ENCODE measurements around the gene CACNG4.

Gene CACNG4

DNA sequence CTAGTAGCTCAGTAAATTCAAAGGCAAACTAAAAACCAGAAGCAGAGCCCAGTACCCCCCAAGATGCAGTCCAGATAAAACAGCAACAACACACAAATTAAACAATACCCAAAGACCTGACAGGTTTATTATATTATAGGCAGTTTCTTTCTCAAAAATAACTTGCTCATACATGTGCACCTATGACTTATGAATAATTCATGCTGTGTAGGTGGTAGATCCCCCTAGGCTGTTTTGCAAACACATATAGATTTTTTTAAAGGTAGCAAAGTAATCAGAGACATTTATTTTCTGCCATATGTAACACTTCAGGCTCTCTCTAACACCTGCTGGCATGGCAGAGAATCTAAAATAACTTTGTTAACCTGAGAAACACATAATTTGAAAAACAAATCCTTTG, 107.1 kb downstream of the CACNG4 start:
- Histone ChIP-seq H3K4me3 (ENCODE audit: low read depth, low read length) (no peak overlapping the region), H3K36me3 (no peaks in the 10 kb centered on the region; the same call in 1 of the 2 replicates), H3K9me3 (no peaks in the 10 kb centered on the region), H3K4me1 (no peaks in the 10 kb centered on the region; the same call in 1 of the 2 replicates), H3K27me3 (no peaks in the 10 kb centered on the region)
- TF ChIP-seq, protein P1, sequence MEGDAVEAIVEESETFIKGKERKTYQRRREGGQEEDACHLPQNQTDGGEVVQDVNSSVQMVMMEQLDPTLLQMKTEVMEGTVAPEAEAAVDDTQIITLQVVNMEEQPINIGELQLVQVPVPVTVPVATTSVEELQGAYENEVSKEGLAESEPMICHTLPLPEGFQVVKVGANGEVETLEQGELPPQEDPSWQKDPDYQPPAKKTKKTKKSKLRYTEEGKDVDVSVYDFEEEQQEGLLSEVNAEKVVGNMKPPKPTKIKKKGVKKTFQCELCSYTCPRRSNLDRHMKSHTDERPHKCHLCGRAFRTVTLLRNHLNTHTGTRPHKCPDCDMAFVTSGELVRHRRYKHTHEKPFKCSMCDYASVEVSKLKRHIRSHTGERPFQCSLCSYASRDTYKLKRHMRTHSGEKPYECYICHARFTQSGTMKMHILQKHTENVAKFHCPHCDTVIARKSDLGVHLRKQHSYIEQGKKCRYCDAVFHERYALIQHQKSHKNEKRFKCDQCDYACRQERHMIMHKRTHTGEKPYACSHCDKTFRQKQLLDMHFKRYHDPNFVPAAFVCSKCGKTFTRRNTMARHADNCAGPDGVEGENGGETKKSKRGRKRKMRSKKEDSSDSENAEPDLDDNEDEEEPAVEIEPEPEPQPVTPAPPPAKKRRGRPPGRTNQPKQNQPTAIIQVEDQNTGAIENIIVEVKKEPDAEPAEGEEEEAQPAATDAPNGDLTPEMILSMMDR (IDR thresholded peaks at IDR 0.05; ENCODE audit: low read depth, low read length) = no peak
- no peak for DNase-seq

DNA sequence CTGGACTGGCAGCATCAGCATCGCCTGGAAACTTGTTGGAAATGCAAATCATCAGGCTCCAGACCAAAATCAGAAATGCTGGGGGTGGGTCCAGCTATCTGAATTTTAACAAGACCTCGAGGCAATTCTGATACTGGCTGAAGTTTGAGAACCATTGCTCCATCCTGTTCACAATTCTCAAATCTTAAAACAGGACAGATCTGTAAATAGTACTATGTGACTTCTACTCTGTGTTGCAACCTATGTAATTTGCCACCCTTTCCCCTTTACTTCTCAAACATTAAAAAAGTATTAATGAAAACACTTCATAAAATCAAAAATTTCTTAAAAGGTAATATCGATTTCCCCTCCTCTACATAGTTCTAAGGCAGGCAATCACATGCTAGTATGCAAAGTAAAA, 108.4 kb downstream of the CACNG4 start:
- Histone ChIP-seq H3K4me3 (ENCODE audit: low read depth, low read length) (no peak overlapping the region), H3K27me3 (no peaks in the 10 kb centered on the region), H3K36me3 (no peaks in the 10 kb centered on the region; the same call in 1 of the 2 replicates), H3K4me1 (no peaks in the 10 kb centered on the region; the same call in 1 of the 2 replicates), H3K9me3 (no peaks in the 10 kb centered on the region)
- no peak for DNase-seq
- TF ChIP-seq, protein P1 (IDR thresholded peaks at IDR 0.05; ENCODE audit: low read depth, low read length) = no peak

DNA sequence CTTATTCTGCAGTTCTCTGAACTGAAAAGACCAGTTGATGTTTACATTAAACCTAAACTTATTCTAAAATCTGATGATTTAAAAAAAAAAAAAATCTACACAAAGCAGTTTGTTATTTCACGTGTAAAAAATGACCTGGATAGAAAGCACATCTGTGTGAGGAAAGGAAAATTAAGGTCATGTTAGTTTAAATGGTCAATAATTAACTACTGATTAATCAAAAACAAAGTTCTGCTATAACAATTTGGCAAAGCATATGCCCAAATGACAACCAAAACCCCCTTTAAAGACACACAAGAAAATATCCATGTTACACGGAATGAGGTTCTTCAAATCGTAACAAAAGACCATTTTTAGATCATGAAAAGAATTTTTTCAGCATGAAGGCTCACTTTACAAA, 110.3 kb downstream of the CACNG4 start:
- Histone ChIP-seq H3K27me3 (no peaks in the 10 kb centered on the region), H3K4me3 (ENCODE audit: low read depth, low read length) (no peak overlapping the region), H3K4me1 (no peaks in the 10 kb centered on the region), H3K36me3 (peaks cover 5% of the 10 kb centered on the region), H3K9me3 (no peaks in the 10 kb centered on the region)
- TF ChIP-seq, protein P1 (IDR thresholded peaks at IDR 0.05; ENCODE audit: low read depth, low read length) = no peak
- no peak for DNase-seq

DNA sequence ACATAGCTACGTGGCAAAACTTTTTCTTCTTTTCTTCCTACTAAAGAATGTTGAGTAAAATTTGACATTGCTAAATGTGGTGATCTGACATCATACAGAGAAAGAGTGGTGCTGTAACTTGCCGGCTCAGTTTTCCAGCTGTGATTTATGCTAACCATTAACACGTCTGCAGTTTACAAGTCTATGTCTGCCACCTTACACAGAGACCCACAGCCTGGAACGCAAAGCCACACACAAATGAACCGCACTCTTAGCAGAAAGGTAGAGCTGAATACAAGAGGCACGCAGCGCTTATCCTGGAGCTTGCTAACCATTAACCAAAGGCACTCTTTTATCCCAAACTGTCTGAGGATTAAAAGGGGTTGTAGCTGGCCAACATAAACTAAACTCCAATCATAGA, 111.8 kb downstream of the CACNG4 start:
- Histone ChIP-seq H3K36me3 (peaks cover 5% of the 10 kb centered on the region), H3K4me3 (ENCODE audit: low read depth, low read length) (no peak overlapping the region), H3K4me1 (peaks cover 3% of the 10 kb centered on the region; the same call in 1 of the 2 replicates), H3K27me3 (no peaks in the 10 kb centered on the region), H3K9me3 (no peaks in the 10 kb centered on the region)
- DNase-seq = no peak
- TF ChIP-seq, protein P1 (IDR thresholded peaks at IDR 0.05; ENCODE audit: low read depth, low read length) = no peak

DNA sequence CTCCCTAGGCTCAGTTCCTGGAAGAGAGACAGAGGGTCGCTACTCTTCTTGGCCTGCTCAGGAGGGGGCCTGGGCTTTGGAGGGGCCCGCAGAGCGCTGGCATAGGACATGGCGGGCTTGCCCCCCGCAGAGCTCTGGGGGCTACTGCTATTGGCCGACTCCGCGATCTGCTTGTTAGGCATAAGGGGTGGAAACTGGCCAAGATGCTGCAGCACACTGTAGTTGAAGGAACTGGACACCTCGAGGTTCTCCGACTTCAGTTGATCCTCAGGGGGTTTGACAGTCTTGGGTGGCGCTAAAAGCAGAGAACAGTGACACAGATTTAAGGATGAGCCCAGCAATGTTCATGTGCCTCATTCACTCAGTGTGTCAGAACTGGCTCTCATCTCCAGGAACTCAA, 113.8 kb downstream of the CACNG4 start:
- Histone ChIP-seq H3K36me3 (peaks cover 7% of the 10 kb centered on the region), H3K9me3 (no peaks in the 10 kb centered on the region), H3K27me3 (no peaks in the 10 kb centered on the region), H3K4me3 (ENCODE audit: low read depth, low read length) (no peak overlapping the region), H3K4me1 (peaks cover 3% of the 10 kb centered on the region; the same call in 1 of the 2 replicates)
- TF ChIP-seq, protein P1 (IDR thresholded peaks at IDR 0.05; ENCODE audit: low read depth, low read length) = no peak
- no peak for DNase-seq

DNA sequence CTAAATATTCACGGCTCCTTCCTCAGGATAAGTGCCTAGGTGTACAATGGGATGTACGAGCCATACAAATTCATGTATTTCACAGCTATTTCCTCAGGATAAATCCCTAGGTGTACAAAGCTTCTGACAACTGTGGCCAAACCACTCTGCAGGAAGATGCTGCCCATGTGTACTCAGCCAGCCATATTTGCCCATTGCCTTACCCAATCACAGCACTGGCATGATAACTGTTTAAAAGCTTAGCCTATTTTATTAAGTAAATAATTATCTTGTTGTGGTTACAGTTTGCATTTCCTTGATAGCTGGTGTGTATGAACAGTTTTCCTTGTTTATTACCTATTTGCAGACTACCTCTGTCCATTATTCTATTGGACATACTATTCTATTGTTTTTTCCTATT, 115.0 kb downstream of the CACNG4 start:
- Histone ChIP-seq H3K9me3 (no peaks in the 10 kb centered on the region), H3K4me1 (peaks cover 3% of the 10 kb centered on the region; the same call in 1 of the 2 replicates), H3K4me3 (ENCODE audit: low read depth, low read length) (no peak overlapping the region), H3K27me3 (no peaks in the 10 kb centered on the region), H3K36me3 (peaks cover 11% of the 10 kb centered on the region)
- TF ChIP-seq, protein P1 (IDR thresholded peaks at IDR 0.05; ENCODE audit: low read depth, low read length) = no peak
- no peak for DNase-seq

Data from BE2C (cell line).